GM18520 (cell line): ENCODE results near the gene ANGPTL8.

ENCODE experiments used
- ATAC-seq: cut with Tn5 transposase; IDR thresholded peaks from one replicate; pipeline ENCODE4 v1.9.1; 2021; ENCODE audit not compliant: unreplicated experiment

ANGPTL8 gene, protein sequence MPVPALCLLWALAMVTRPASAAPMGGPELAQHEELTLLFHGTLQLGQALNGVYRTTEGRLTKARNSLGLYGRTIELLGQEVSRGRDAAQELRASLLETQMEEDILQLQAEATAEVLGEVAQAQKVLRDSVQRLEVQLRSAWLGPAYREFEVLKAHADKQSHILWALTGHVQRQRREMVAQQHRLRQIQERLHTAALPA

DNA sequence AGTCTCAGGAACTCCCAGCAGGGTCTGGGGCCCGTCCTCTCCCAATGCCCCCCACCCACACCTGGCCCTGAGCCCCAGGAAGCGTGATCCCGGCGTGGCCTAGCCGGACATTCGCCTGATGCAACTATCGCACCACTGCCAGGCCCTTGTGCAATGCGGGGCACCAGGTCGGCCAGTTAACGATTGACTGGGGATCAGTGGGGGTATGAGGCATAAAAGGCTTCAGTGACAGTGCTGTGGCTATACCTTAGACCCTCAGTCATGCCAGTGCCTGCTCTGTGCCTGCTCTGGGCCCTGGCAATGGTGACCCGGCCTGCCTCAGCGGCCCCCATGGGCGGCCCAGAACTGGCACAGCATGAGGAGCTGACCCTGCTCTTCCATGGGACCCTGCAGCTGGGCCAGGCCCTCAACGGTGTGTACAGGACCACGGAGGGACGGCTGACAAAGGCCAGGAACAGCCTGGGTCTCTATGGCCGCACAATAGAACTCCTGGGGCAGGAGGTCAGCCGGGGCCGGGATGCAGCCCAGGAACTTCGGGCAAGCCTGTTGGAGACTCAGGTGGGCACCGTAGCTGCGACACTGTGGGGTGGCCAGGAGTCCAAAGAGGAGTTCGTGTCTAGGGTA is at the start of gene ANGPTL8:
ANGPTL8 (plus strand) TSS at position 243 of the 624 bp plus-strand sequence; CDS start at position 262, 19 bp downstream.
- ATAC-seq: no peak

DNA sequence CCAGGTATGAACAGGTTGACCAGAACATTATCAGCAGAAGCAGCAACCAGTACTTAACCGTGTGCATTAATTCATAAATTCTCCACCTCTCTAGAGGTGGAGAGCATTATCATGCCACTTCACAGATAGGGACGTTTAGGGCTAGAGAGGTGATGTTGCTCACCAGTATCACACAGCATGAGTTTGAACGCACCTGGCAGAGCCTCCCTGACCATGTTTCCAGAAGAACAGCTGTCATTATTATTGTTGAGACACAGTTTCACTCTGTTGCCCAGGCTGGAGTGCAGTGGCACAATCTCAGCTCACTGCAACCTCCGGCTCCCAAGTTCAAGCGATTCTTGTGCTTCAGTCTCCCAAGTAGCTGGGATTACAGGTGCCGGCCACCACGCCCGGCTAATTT is 48.9 kb upstream of the ANGPTL8 start:
- no peak for ATAC-seq

DNA sequence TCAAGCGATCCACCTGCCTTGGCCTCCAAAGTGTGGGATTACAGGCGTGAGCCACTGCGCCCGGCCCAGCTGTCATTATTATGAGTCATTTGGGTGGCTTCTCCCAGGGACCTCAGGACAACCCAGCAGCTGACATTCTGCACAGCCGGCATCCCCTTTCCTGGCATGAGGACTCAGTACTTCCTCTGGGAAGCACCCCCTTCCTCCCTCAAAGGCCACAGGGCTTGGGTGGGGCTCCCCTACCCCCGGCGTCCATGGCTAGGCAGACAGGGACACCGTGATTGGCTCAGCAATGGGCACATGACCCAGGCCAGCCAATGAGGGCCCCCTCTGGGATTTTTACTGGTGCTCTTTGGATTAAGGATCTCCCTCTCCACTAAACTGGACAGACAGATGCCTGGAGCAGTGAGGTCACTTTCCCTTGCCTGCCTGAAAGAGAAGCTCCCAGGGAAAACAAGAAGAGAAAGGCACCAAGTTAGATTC is 48.1 kb upstream of the ANGPTL8 start:
- no peak for ATAC-seq

DNA sequence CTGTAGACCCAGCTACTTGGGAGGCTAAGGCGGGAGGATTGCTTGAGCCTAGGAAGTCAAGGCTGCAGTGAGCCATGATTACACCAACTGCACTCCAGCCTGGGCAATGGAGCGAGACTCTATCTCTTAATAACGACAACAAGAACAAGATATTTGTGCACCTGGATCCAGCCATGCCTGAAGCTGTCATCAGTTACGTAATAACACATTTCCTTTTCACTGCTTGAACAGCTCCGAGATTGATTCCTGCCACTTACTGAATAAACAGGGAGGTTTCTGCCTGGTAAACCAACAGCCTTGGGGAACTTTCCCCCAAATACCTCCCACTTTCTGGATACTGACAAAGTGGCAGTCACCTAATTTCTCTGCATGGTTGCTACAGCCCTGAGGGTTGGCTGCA is 47.5 kb upstream of the ANGPTL8 start:
- no peak for ATAC-seq

DNA sequence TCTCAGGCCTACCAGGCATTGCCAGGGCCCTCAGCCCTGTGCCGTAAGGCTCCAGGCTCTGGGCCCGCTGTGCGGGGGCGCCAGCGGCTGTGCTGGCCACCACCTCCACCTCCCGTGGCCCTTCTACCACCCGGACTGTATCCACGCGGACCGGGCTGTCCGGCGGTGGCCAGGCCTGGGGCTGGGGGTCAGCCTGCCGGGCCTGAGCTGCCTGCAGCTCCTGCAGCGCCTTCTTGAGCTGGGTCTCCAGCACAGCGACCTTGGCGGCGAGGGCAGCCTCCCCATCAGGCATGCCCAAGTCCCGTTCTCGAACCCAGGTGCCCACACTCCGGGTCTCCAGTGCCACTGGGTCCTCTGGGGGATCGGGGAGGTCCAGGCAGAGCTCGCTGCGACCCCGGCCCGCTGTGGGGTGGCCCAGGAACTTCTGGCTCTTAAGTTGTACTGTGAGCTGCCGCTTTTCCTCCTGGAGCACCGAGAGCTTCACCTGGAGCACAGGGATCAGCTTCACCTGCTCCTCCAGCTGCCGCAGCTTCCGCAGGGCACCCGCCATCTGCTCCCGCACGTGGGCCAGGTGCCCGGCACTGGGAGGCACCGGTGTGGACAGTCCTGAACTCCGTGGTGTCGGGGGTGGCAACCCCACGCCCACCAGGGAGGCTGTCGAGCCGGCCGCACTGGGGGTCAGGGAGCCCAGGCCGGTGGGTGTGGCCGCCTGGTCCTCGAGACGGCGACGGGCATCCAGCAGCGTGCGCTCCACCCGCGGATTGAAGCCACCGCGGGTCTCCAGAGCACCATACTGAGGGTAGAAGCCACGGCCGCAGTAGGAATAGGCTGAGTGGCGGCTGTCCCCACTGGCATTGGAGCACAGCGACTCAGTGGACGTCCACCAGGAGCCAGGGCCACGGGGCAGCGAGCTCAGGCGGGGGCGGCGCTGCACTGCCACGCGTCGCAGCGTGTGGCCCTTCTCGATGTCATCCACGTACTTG is 46.2 kb upstream of the ANGPTL8 start:
- no peak for ATAC-seq

DNA sequence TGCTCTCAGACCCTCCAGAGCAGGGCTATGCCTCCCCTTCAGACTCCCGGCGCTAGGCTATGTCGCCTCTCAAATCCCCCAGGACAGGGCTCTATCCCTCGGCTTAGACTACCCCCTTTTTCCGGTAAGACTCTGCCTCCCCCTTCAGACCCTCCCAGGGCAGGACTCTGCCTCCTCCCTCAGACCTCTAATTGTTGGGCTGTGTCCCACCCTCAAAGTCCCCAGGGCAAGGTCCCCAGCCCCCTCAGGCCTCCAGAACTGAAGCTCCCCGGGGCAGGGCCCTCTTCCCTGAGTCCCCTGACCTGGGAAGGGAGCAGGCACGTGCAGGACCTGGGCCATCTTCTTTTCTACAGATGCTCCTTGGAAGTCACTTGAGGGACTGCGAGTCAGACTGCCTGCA is 45.2 kb upstream of the ANGPTL8 start:
- no peak for ATAC-seq

DNA sequence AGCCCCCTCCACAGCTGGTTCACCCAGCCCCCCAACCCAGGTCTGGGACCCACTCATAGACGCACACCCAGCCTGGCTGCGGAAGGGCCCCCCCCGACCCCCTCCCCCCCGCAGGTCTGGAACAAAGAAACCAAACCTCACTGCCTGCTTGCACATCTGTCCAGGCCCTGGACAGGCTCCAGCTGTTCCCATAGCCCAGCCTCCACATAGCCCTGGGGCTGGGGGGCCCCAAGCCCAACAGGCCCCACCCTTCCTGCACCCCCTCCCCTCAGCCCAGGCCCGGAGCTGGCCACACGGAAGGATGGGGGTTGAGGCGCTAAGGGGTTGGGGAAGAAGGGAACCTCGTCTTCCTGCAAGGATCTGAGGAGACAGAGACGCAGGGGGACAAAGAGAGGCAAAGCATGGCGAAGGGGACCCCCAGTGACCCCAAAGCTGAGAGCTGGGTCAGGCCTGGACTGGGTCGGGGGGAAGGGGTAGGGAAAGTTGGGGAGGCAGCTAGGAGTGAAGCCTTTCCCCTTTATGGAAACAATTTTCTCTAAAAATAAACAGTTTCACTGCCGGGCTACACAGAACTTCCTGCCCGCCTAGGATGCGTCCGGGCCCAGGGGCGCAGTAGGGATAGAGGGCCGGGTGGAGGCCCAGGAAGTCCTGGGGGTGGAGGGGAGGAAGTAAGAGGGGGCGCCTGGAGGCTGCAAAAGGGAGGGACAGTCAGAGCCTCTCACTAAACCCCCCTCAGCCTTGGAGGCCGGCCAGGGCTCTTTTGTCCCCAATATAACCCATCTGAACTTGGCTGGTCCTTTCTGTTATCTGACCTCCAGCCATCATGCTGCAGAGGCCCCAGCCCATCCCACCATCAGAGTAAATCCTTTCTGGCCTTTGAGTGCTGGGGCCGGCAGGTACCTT is 44.5 kb upstream of the ANGPTL8 start:
- ATAC-seq: no peak

DNA sequence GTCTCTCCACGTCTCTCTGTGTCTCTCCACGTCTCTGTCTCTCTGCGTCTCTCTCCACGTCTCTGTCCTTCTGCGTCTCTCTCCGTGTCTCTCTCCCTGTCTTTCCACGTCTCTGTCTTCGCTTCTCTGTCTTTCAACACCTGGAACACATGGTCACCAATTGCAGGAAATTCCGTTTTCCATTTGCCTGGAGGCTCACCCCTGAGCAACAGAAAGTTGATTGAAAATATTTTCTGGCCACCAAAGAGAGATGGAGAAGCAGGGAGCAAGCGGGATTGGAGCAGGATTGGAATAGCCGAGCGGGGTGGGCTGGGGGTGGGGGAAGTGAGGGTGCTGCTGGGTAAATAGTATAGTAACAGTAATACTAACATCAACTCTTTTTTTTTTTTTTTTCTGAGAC is 43.7 kb upstream of the ANGPTL8 start:
- ATAC-seq: no peak

DNA sequence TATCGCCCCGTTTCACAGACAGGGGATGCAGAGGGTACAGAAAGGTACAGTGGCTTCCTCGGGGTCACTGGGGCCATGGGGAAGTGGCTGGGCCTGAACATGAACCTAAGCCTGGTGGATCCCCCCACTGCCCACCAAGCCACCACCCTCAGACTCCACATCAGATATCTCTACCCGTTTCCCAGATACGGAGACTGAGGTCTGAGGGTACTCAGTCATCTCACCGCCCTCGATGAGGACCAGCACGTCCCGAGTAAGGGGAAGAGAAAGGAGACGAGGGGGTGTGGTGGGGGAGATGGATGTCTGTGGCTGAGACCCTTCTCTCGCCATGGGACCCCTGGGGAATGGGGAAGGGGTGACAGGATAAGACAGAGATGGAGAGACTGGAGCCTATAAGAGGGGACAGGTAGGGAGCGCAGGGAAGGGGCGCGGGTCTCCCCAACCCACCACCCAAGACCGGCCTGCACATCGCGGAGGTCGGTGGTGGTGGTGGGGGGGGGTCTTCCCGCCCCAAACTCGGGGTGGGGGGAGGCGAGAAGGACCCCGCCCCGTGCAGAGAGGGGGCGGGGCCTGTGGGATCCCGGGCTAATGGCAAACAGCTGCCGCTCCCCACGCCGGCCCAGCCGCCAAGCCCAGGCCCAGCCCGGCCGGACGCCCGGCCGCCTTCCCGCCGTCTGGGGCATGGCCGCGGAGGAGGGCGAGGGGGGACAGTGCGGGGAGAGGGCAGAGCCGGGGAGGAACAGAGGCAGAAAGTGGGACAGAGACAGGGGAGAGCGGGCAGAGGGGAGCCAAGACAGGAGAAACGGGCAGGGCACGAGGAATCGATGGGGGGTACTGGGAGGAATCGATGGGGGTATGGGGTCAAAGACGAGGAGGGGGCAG is 42.8 kb upstream of the ANGPTL8 start:
- no peak for ATAC-seq

DNA sequence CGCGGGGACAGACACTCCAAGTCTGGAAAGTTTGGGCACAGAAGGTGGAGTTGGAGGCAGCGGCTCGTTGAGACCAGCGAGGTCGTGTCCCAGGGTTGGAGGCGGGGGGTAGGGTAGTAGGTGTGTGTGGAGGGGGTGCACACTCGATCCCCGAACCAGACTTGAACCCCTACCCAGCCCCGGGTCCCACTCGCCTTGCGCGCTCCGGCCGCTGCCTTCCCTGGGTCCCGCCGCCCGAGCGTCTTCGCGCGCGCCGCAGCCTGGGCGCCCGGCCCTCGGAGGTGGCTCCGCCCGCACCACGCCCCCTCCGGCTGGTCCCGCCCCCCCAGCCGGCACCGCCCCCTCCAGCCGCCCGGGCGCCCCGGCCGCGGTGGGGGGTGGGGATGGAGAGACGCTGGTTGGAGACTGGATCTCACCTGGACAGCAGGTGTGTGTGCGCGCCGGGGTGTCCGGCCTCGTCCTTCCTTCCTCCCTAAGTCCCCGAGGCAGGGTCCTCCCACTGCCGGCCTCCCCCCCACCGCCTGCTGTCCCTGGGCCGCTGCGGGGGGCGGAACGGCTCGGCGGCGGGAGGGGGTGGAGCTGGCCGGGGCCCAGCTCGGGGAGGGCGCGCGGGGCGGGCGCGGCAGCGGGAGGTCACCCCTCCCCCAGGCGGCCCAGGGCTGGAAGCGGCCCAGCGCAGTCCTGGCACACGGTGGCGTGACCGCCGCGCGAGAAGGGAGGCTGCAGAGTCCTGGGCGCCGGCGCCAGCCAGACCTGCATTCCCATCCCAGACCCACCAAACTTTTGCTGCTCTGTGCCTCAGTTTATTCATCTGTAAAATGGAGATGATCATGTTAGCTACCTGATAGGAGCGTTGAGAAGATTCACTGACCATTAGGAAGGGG is 41.9 kb upstream of the ANGPTL8 start, which contains the start of gene KANK2:
KANK2 (minus strand) TSS at position 255 of the 884 bp plus-strand sequence. CDS start 3,034 bp downstream, outside the sequence.
- ATAC-seq: peak; percentile 52

DNA sequence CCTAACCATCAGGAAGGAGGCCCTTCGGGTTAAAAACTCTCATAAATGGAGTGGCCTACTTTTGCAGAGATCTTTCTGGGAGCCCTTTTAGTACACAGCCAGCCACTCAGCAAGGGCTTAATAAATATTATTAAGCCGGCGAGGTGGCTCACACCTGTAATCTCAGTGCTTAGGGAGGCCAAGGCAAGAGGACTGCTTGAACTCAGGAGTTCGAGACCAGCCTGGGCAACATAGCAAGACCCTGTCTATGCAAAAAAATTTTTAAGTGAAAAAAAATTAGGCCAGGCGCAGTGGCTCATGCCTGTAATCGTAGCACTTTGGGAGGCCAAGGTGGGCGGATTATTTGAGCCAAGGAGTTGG is 41.3 kb upstream of the ANGPTL8 start:
- ATAC-seq: no peak

DNA sequence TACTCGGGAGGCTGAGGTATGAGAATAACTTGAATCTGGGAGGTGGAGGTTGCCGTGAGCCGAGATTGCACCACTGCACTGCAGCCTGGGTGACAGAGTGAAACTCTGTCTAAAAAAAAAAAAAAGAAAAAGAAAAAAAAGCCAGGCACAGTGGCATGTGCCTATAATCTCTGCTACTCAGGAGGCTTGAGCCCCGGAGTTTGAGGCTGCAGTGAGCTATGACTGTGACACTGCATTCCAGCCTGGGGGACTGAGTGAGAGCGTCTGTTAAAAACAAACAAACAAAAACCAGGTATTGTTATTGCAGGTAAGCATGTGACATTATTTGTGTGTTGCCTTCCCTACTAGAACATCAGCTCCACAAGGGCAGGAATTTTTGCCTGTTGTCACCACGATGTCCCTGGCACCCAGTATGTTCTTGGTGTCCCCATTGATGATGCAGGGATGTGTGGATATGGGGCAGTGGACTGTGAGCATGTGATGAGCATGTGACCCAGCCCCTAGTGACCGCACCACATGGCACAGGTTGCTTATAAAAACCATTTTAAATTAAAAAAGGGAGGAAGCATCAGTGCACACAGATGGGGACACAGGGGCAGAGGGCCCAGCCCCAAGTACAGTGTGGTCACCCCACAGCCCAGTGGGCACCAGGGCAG is 40.5 kb upstream of the ANGPTL8 start:
- ATAC-seq: no peak

DNA sequence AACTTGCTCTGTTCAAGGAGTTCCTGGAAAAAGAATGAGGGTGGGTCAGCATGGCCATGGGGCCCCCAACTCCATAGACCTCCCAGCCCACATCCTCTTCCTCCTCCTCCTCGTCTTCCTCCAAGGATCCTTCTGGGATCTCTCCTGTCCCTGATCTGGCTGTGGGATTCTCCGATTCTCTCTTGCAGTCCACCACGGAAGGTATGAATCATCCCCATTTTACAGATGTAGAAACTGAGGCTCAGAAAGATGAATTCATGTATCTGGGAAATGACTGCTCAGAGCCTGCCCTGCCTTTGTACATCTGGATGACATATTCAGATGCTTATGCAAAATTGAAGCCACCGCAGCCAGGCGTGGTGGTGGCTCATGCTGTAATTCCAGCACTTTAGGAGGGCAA is 39.9 kb upstream of the ANGPTL8 start:
- no peak for ATAC-seq

DNA sequence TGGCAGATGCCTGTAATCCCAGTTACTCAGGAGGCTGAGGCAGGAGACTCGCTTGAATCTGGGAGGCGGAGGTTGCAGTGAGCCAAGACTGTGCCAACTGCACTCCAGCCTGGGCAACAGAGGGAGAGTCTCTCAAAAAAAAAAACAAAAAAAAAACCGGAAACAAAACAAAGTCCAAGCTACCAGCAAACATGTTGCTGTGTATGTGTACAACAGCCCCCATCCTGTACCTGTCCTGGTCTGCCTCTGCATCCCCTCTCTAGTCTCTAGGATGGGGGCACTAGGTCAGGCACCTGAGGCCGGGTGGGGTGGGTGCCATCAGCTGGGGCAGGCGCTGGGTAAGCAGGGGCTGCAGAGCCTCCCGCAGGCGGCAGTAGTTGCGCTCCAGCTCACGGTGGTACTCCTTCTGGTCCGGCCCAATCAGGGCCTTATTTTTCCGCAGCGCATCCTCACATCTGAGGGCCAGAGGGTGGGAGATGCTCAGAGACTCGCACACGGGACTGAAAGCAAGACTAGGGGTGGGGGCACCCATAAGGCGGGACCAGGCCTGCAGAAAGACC is 39.3 kb upstream of the ANGPTL8 start:
- no peak for ATAC-seq

DNA sequence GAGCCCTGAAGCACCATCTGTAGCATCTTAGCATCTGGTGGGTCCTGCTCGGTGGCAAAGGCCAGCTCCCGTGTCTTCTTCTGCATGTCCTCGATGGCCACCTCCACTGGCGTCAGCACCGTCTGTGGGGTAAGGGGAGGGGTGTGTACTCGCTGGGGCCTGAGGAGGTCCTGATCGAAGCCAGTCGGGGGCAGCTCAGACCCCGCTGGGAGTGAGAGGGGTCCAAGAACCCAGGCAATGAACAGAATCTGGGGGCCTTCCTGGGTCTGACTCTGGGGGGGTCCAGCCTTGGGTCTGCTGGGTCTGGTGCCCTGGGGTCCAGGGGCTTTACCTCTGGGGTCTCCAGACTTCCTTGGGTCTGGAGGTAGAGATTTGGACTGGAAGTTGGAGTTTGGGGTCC is 38.5 kb upstream of the ANGPTL8 start:
- ATAC-seq: no peak

DNA sequence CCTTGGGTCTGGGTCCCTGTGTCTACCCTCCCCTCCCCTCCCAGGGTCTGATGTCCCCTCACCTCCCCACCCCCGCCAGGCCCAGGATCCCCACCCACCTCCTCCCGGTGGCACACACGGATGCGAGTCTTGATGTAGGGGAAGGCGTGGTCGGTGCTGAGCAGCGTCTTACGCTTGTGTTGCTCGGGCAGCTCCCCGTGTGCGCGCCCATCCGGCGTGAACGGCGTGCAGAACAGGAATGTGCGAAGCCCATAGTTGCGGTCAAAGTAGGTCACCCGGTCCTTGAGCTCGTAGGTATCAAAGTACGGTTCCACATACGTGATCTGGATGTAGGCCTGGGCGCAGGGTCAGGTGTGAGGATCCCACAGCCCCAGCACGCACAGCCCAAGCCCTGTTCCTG is 37.6 kb upstream of the ANGPTL8 start:
- ATAC-seq: no peak

DNA sequence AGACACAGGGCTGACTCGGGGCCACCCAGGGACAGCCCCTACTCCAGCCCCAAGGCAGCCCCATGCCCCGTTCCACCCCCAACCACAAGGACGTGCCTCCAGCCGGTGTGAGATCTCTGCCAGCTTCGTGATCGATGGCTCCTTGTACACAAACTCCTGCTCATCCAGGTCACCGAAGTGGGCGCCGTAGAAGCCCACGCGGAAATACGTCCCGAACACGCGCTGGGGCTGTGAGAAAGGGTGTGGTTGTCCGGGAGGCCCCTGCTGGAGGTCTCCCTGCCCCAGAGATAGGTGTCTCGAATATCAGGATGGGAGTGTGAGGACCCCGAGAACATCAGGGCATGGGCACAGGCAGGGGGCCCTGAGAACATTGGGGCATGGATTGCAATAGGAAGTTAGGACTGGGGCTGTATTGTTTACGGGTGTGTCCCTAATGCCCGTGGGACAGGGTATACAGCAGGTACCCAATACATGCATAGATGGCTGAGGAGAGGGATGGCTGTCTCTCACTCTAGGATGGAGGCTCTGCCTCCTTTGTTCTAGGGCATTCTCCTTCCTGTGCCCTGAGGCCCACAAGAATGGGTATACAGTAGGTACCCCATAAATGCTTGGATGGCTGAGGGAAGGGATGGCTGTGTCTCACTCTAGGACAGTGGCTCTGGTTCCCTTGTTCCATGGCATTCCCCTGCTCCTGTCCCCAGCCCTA is 36.8 kb upstream of the ANGPTL8 start:
- no peak for ATAC-seq
